ENCODE measurements around the gene SLC66A1.
"Not testable (repeated sequence)": the region's sequence is repeated elsewhere in the genome, so short reads cannot be mapped to it uniquely, and the experiment has no call there.

The SLC66A1 gene

GRCh38 chr1:19300211-19300610 is 11.9 kb upstream of the SLC66A1 start:
- Histone ChIP-seq H2AFZ (ENCODE audit: low read depth, low read length) (no peak overlapping the region), H4K20me1 (ENCODE audit: insufficient read depth, low read length) (no peaks in the 10 kb centered on the region), H3K9me3 (ENCODE audit: insufficient read depth, low read length, severe bottlenecking) (peaks cover 7% of the 10 kb centered on the region), H3K27ac (ENCODE audit: low read length) (no peak overlapping the region), H3K4me2 (ENCODE audit: insufficient read depth, low read length) (no peak overlapping the region), H3K9ac (ENCODE audit: low read depth, low read length) (no peak overlapping the region), H3K27me3 (ENCODE audit: insufficient read depth, low read length, poor library complexity) (no peaks in the 10 kb centered on the region), H3K4me3 (ENCODE audit: low read depth in 1 of 2, low read length in 2 of 2) (no peak overlapping the region), H3K36me3 (ENCODE audit: insufficient read depth, low read length) (peaks cover 27% of the 10 kb centered on the region), H3K4me1 (ENCODE audit: insufficient read depth, low read length) (no peaks in the 10 kb centered on the region), H3K79me2 (ENCODE audit: insufficient read depth, low read length) (no peaks in the 10 kb centered on the region)
- ATAC-seq (ENCODE audit: insufficient read depth, low read depth) (no peak), DNase-seq (no peak)
- TF ChIP-seq, protein P1, sequence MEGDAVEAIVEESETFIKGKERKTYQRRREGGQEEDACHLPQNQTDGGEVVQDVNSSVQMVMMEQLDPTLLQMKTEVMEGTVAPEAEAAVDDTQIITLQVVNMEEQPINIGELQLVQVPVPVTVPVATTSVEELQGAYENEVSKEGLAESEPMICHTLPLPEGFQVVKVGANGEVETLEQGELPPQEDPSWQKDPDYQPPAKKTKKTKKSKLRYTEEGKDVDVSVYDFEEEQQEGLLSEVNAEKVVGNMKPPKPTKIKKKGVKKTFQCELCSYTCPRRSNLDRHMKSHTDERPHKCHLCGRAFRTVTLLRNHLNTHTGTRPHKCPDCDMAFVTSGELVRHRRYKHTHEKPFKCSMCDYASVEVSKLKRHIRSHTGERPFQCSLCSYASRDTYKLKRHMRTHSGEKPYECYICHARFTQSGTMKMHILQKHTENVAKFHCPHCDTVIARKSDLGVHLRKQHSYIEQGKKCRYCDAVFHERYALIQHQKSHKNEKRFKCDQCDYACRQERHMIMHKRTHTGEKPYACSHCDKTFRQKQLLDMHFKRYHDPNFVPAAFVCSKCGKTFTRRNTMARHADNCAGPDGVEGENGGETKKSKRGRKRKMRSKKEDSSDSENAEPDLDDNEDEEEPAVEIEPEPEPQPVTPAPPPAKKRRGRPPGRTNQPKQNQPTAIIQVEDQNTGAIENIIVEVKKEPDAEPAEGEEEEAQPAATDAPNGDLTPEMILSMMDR (IDR thresholded peaks at IDR 0.05; ENCODE audit: borderline replicate concordance, extremely low read depth, low read length, poor library complexity, severe bottlenecking) = no peak
- no peak for TF ChIP-seq EZH2 (IDR thresholded peaks at IDR 0.05; ENCODE audit: borderline replicate concordance, low read depth, low read length, severe bottlenecking)

- not testable (repeated sequence) for H3K79me2 ChIP-seq (ENCODE audit: insufficient read depth, low read length); H3K4me2 ChIP-seq (ENCODE audit: insufficient read depth, low read length); ATAC-seq (ENCODE audit: insufficient read depth, low read depth); H3K27ac ChIP-seq (ENCODE audit: low read length); H3K9me3 ChIP-seq (ENCODE audit: insufficient read depth, low read length, severe bottlenecking); H3K9ac ChIP-seq (ENCODE audit: low read depth, low read length); H3K4me1 ChIP-seq (ENCODE audit: insufficient read depth, low read length); H3K27me3 ChIP-seq (ENCODE audit: insufficient read depth, low read length, poor library complexity); H2AFZ ChIP-seq (ENCODE audit: low read depth, low read length); H4K20me1 ChIP-seq (ENCODE audit: insufficient read depth, low read length); H3K4me3 ChIP-seq (ENCODE audit: low read depth in 1 of 2, low read length in 2 of 2); DNase-seq
- peaks cover 66% of the 10 kb centered on the region for H3K36me3 ChIP-seq (ENCODE audit: insufficient read depth, low read length)
These were observed 8.0 kb upstream of the SLC66A1 start for GRCh38 chr1:19304081-19304480.

DNA sequence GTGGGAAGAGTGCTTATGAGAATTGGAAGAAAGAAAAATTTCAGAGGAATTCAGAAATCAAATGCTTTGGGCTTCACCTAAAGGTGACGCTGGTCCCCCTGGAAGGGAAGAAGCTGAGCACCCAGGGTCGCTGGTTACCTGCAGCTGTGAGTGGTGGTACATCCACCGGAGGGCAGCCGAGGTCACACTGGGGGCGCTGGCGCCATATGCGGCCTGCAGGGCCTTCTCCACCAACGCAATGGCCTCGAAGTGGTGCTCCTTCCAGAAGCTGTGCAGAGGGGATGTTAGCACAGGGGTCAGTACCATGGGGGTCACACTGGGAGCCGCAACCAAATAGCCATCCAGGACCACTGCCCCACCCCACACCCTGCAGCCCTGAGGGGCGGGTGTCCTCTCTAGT is 6.2 kb upstream of the SLC66A1 start:
- Histone ChIP-seq H3K4me1 (ENCODE audit: insufficient read depth, low read length) (peaks cover 8% of the 10 kb centered on the region), H3K36me3 (ENCODE audit: insufficient read depth, low read length) (peaks cover 64% of the 10 kb centered on the region), H3K9ac (ENCODE audit: low read depth, low read length) (no peak overlapping the region), H3K79me2 (ENCODE audit: insufficient read depth, low read length) (peaks cover 6% of the 10 kb centered on the region), H4K20me1 (ENCODE audit: insufficient read depth, low read length) (peaks cover 4% of the 10 kb centered on the region; the same call in 1 of the 2 replicates), H3K9me3 (ENCODE audit: insufficient read depth, low read length, severe bottlenecking) (no peaks in the 10 kb centered on the region), H3K27me3 (ENCODE audit: insufficient read depth, low read length, poor library complexity) (no peaks in the 10 kb centered on the region), H2AFZ (ENCODE audit: low read depth, low read length) (no peak overlapping the region), H3K4me3 (ENCODE audit: low read depth in 1 of 2, low read length in 2 of 2) (no peak overlapping the region), H3K4me2 (ENCODE audit: insufficient read depth, low read length) (no peak overlapping the region), H3K27ac (ENCODE audit: low read length) (no peak overlapping the region)
- no peak for ATAC-seq (ENCODE audit: insufficient read depth, low read depth)
- TF ChIP-seq, protein P1 (IDR thresholded peaks at IDR 0.05; ENCODE audit: borderline replicate concordance, extremely low read depth, low read length, poor library complexity, severe bottlenecking) = no peak
- TF ChIP-seq EZH2 (IDR thresholded peaks at IDR 0.05; ENCODE audit: borderline replicate concordance, low read depth, low read length, severe bottlenecking) = no peak
- DNase-seq = no peak

GRCh38 chr1:19306941-19307340 is 5.2 kb upstream of the SLC66A1 start:
- Histone ChIP-seq H2AFZ (ENCODE audit: low read depth, low read length) (no peak overlapping the region), H4K20me1 (ENCODE audit: insufficient read depth, low read length) (peaks cover 4% of the 10 kb centered on the region; the same call in 1 of the 2 replicates), H3K27me3 (ENCODE audit: insufficient read depth, low read length, poor library complexity) (no peaks in the 10 kb centered on the region), H3K4me3 (ENCODE audit: low read depth in 1 of 2, low read length in 2 of 2) (no peak overlapping the region), H3K79me2 (ENCODE audit: insufficient read depth, low read length) (peaks cover 16% of the 10 kb centered on the region), H3K27ac (ENCODE audit: low read length) (no peak overlapping the region), H3K9ac (ENCODE audit: low read depth, low read length) (no peak overlapping the region), H3K9me3 (ENCODE audit: insufficient read depth, low read length, severe bottlenecking) (no peaks in the 10 kb centered on the region), H3K4me1 (ENCODE audit: insufficient read depth, low read length) (peaks cover 14% of the 10 kb centered on the region), H3K36me3 (ENCODE audit: insufficient read depth, low read length) (peaks cover 64% of the 10 kb centered on the region), H3K4me2 (ENCODE audit: insufficient read depth, low read length) (no peak overlapping the region)
- TF ChIP-seq, protein P1 (IDR thresholded peaks at IDR 0.05; ENCODE audit: borderline replicate concordance, extremely low read depth, low read length, poor library complexity, severe bottlenecking) = no peak
- TF ChIP-seq EZH2 (IDR thresholded peaks at IDR 0.05; ENCODE audit: borderline replicate concordance, low read depth, low read length, severe bottlenecking) = no peak
- no peak for DNase-seq
- ATAC-seq (ENCODE audit: insufficient read depth, low read depth) = no peak

Data from DND-41 (cell line).